ENCODE data around the gene EDARADD. TPM values are rescaled to one million over a fixed set of nuclear protein-coding genes. Genes with fewer than 3 reads are reported as not detected.
"Not testable (repeated sequence)": the region's sequence is repeated elsewhere in the genome, so short reads cannot be mapped to it uniquely, and the experiment has no call there.

The EDARADD gene
- total RNA-seq, 1 donor, result 1.8 TPM

- H3K4me3 ChIP-seq (ENCODE audit: low read length), result no peak overlapping the region
- no peaks in the 10 kb centered on the region for H3K4me1 ChIP-seq (ENCODE audit: insufficient read depth, low read length)
- H3K9me3 ChIP-seq (ENCODE audit: low read depth, low read length), result no peaks in the 10 kb centered on the region
- H3K27me3 ChIP-seq (ENCODE audit: insufficient read depth, low read length), result no peaks in the 10 kb centered on the region
Observed at GRCh38 chr1:236472850-236473788, 79.0 kb downstream of the EDARADD start.

- Histone ChIP-seq H3K4me1 (ENCODE audit: insufficient read depth, low read length) (no peaks in the 10 kb centered on the region), H3K27me3 (ENCODE audit: insufficient read depth, low read length) (no peaks in the 10 kb centered on the region), H3K9me3 (ENCODE audit: low read depth, low read length) (no peaks in the 10 kb centered on the region), H3K4me3 (ENCODE audit: low read length) (no peak overlapping the region)
Observed at GRCh38 chr1:236476019-236476418, 81.9 kb downstream of the EDARADD start.

- no peaks in the 10 kb centered on the region for H3K4me1 ChIP-seq (ENCODE audit: insufficient read depth, low read length)
- H3K4me3 ChIP-seq (ENCODE audit: low read length), result no peak overlapping the region
- no peaks in the 10 kb centered on the region for H3K27me3 ChIP-seq (ENCODE audit: insufficient read depth, low read length)
- H3K9me3 ChIP-seq (ENCODE audit: low read depth, low read length), result no peaks in the 10 kb centered on the region
Observed at GRCh38 chr1:236480758-236481436, 86.8 kb downstream of the EDARADD start.

GRCh38 chr1:236484310-236484971 lies 90.4 kb downstream of the EDARADD start:
- Histone ChIP-seq H3K4me3 (ENCODE audit: low read length) (no peak overlapping the region), H3K4me1 (ENCODE audit: insufficient read depth, low read length) (no peaks in the 10 kb centered on the region), H3K27me3 (ENCODE audit: insufficient read depth, low read length) (no peaks in the 10 kb centered on the region)

GRCh38 chr1:236486356-236487002 lies 92.4 kb downstream of the EDARADD start:
- Histone ChIP-seq H3K27me3 (ENCODE audit: insufficient read depth, low read length) (no peaks in the 10 kb centered on the region), H3K4me3 (ENCODE audit: low read length) (no peak overlapping the region), H3K4me1 (ENCODE audit: insufficient read depth, low read length) (peaks cover 10% of the 10 kb centered on the region), H3K9me3 (ENCODE audit: low read depth, low read length) (no peaks in the 10 kb centered on the region)

More at GRCh38 chr1:236484310-236484971, 90.4 kb downstream of the EDARADD start:
- no peaks in the 10 kb centered on the region for H3K9me3 ChIP-seq (ENCODE audit: low read depth, low read length)

- not testable (repeated sequence) for H3K9me3 ChIP-seq (ENCODE audit: low read depth, low read length); H3K4me3 ChIP-seq (ENCODE audit: low read length); H3K27me3 ChIP-seq (ENCODE audit: insufficient read depth, low read length)
- peaks cover 11% of the 10 kb centered on the region for H3K4me1 ChIP-seq (ENCODE audit: insufficient read depth, low read length)
Observed at GRCh38 chr1:236489161-236489560, 95.1 kb downstream of the EDARADD start.

DNA sequence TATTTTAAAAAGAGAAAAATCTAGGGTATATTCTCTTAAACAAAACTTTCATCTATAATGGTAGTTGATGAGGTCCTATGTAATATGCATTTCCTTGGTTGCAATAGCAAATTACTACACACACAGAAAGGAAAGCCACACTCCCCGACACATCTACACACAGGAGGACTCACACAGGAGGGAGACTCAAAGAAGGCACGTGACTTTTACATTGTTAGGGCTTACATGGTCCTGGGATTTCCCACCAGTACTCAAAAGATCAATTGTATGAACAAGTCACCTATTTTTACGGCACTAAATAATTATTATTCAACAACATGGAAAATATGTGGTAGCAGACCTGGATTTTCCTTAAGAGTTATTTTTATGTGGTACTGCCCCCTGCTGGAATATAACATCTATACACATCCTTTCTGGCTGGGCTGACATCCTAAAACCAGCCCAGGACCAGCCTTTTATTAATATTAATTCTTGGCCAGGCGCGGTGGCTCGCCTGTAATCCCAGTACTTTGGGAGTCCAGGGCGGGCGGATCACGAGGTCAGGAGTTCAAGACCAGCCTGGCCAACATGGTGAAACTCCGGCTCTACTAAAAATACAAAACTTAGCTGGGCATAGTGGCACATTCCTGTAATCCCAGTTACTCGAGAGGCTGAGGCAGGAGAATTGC lies 95.8 kb downstream of the EDARADD start:
- Histone ChIP-seq H3K4me1 (ENCODE audit: insufficient read depth, low read length) (peaks cover 11% of the 10 kb centered on the region), H3K27me3 (ENCODE audit: insufficient read depth, low read length) (no peaks in the 10 kb centered on the region)

DNA sequence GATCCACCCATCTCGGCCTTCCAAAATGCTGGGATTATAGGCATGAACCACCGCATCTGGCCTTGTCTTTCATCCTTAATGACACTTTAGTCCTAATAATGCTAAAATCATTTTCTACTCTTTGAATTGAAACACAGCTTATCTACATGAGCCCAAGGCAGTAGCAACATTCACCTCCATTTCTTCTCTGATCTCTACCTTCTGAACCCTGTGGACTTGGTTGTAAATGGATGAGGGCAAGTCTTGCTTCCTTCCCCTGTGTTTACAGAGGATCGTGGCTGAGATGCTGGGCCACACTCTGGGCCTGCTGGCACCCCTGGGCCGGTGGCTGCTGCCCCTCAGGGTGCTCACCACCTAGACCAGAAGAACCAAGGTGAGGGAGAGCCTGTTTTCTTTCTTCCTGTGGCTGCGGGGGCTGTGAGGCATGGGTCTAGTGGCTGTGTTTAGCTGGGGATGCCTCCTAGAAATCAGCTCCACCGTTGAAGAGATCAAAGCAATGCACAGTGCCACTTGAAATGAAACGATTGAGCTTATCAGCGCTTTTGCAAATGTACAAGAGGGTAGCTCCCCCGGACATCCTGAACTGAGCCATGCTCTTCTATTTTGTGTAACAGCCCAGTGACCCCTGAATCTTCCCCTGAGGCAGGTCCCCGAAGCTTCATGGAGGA lies 97.5 kb downstream of the EDARADD start:
- Histone ChIP-seq H3K4me3 (ENCODE audit: low read length) (no peak overlapping the region), H3K9me3 (ENCODE audit: low read depth, low read length) (no peaks in the 10 kb centered on the region), H3K4me1 (ENCODE audit: insufficient read depth, low read length) (peaks cover 11% of the 10 kb centered on the region), H3K27me3 (ENCODE audit: insufficient read depth, low read length) (no peaks in the 10 kb centered on the region)

More for the DNA sequence above, 95.8 kb downstream of the EDARADD start:
- no peak overlapping the region for H3K4me3 ChIP-seq (ENCODE audit: low read length)
- no peaks in the 10 kb centered on the region for H3K9me3 ChIP-seq (ENCODE audit: low read depth, low read length)

GRCh38 chr1:236492378-236492777 lies 98.3 kb downstream of the EDARADD start:
- H3K4me3 ChIP-seq (ENCODE audit: low read length), result no peak overlapping the region
- H3K9me3 ChIP-seq (ENCODE audit: low read depth, low read length), result no peaks in the 10 kb centered on the region
- H3K27me3 ChIP-seq (ENCODE audit: insufficient read depth, low read length), result no peaks in the 10 kb centered on the region
- peaks cover 11% of the 10 kb centered on the region for H3K4me1 ChIP-seq (ENCODE audit: insufficient read depth, low read length)

- peaks cover 11% of the 10 kb centered on the region for H3K4me1 ChIP-seq (ENCODE audit: insufficient read depth, low read length)
- no peaks in the 10 kb centered on the region for H3K9me3 ChIP-seq (ENCODE audit: low read depth, low read length)
- no peak overlapping the region for H3K4me3 ChIP-seq (ENCODE audit: low read length)
Observed at GRCh38 chr1:236494082-236494481, 100.0 kb downstream of the EDARADD start.

GRCh38 chr1:236494586-236495466 lies 100.7 kb downstream of the EDARADD start:
- no peaks in the 10 kb centered on the region for H3K27me3 ChIP-seq (ENCODE audit: insufficient read depth, low read length)
- H3K4me3 ChIP-seq (ENCODE audit: low read length), result no peak overlapping the region
- H3K9me3 ChIP-seq (ENCODE audit: low read depth, low read length), result no peaks in the 10 kb centered on the region
- peaks cover 11% of the 10 kb centered on the region for H3K4me1 ChIP-seq (ENCODE audit: insufficient read depth, low read length)

More at GRCh38 chr1:236494082-236494481, 100.0 kb downstream of the EDARADD start:
- no peaks in the 10 kb centered on the region for H3K27me3 ChIP-seq (ENCODE audit: insufficient read depth, low read length)

GRCh38 chr1:236495467-236496112 lies 101.5 kb downstream of the EDARADD start:
- H3K4me1 ChIP-seq (ENCODE audit: insufficient read depth, low read length), result peaks cover 8% of the 10 kb centered on the region
- no peaks in the 10 kb centered on the region for H3K27me3 ChIP-seq (ENCODE audit: insufficient read depth, low read length)
- H3K4me3 ChIP-seq (ENCODE audit: low read length), result no peak overlapping the region
- no peaks in the 10 kb centered on the region for H3K9me3 ChIP-seq (ENCODE audit: low read depth, low read length)

- Histone ChIP-seq H3K9me3 (ENCODE audit: low read depth, low read length) (no peaks in the 10 kb centered on the region), H3K27me3 (ENCODE audit: insufficient read depth, low read length) (no peaks in the 10 kb centered on the region), H3K4me3 (ENCODE audit: low read length) (no peak overlapping the region), H3K4me1 (ENCODE audit: insufficient read depth, low read length) (peaks cover 5% of the 10 kb centered on the region)
Observed at GRCh38 chr1:236497908-236498307, 103.8 kb downstream of the EDARADD start.

Data from mononuclear cell (primary cell).